Measurements from ENCODE around the gene ICAM3. TPM values are rescaled to one million over a fixed set of nuclear protein-coding genes. Genes with fewer than 3 reads are reported as not detected.

The ICAM3 gene
- total and polyA plus RNA-seq, 4 donors, result 8.1 to 56.1 (median 18.8) TPM

GRCh38 chr19:10365518-10365917 lies 26.1 kb upstream of the ICAM3 start:
- Histone ChIP-seq H3K9ac (ENCODE audit: insufficient read depth in 1 of 2, low read length in 2 of 2) (no peak overlapping the region), H3K36me3 (ENCODE audit: control insufficient read depth in 4 of 4, insufficient read depth in 4 of 4, low read length in 4 of 4) (peaks cover 2 to 72% (median 30%) of the 10 kb centered on the region in 4 donors), H3K9me3 (ENCODE audit: control insufficient read depth in 4 of 4, insufficient read depth in 3 of 4, low read length in 3 of 4) (peaks cover 0 to 3% (median 1%) of the 10 kb centered on the region in 4 donors), H3K27ac (ENCODE audit: low read depth in 1 of 2, low read length in 1 of 2) (no peak overlapping the region), H3K4me1 (ENCODE audit: control insufficient read depth in 5 of 5, insufficient read depth in 5 of 5, low read length in 5 of 5) (no peaks in the 10 kb centered on the region), H3K4me3 (no peak overlapping the region), H3K27me3 (ENCODE audit: control insufficient read depth in 3 of 3, insufficient read depth in 3 of 3, low read length in 2 of 3) (no peaks in the 10 kb centered on the region)
- TF ChIP-seq, protein P1, sequence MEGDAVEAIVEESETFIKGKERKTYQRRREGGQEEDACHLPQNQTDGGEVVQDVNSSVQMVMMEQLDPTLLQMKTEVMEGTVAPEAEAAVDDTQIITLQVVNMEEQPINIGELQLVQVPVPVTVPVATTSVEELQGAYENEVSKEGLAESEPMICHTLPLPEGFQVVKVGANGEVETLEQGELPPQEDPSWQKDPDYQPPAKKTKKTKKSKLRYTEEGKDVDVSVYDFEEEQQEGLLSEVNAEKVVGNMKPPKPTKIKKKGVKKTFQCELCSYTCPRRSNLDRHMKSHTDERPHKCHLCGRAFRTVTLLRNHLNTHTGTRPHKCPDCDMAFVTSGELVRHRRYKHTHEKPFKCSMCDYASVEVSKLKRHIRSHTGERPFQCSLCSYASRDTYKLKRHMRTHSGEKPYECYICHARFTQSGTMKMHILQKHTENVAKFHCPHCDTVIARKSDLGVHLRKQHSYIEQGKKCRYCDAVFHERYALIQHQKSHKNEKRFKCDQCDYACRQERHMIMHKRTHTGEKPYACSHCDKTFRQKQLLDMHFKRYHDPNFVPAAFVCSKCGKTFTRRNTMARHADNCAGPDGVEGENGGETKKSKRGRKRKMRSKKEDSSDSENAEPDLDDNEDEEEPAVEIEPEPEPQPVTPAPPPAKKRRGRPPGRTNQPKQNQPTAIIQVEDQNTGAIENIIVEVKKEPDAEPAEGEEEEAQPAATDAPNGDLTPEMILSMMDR (IDR thresholded peaks at IDR 0.05; ENCODE audit: control extremely low read depth, extremely low read depth), result no peak
- WGBS, 2 donors, result 98% methylated on average over 23 of the region's 23 CpGs
- no peak for ATAC-seq (ENCODE audit: insufficient read depth, low FRiP score)
- no peak for DNase-seq

GRCh38 chr19:10364644-10365043 lies 25.2 kb upstream of the ICAM3 start:
- Histone ChIP-seq H3K4me3 (no peak overlapping the region), H3K4me1 (ENCODE audit: control insufficient read depth in 5 of 5, insufficient read depth in 5 of 5, low read length in 5 of 5) (no peaks in the 10 kb centered on the region), H3K27me3 (ENCODE audit: control insufficient read depth in 3 of 3, insufficient read depth in 3 of 3, low read length in 2 of 3) (no peaks in the 10 kb centered on the region), H3K36me3 (ENCODE audit: control insufficient read depth in 4 of 4, insufficient read depth in 4 of 4, low read length in 4 of 4) (peaks cover 2 to 71% (median 30%) of the 10 kb centered on the region in 4 donors), H3K27ac (ENCODE audit: low read depth in 1 of 2, low read length in 1 of 2) (no peak overlapping the region), H3K9ac (ENCODE audit: insufficient read depth in 1 of 2, low read length in 2 of 2) (no peak overlapping the region), H3K9me3 (ENCODE audit: control insufficient read depth in 4 of 4, insufficient read depth in 3 of 4, low read length in 3 of 4) (peaks cover 0 to 3% (median 1%) of the 10 kb centered on the region in 4 donors)
- ATAC-seq (ENCODE audit: insufficient read depth, low FRiP score) (no peak), DNase-seq (no peak)
- TF ChIP-seq, protein P1 (IDR thresholded peaks at IDR 0.05; ENCODE audit: control extremely low read depth, extremely low read depth), result no peak
- 88 to 95% methylated on average over 19 of the region's 19 CpGs for WGBS, 2 donors

- no peaks in the 10 kb centered on the region for H3K4me1 ChIP-seq (ENCODE audit: control insufficient read depth in 5 of 5, insufficient read depth in 5 of 5, low read length in 5 of 5)
- TF ChIP-seq, protein P1 (IDR thresholded peaks at IDR 0.05; ENCODE audit: control extremely low read depth, extremely low read depth), result no peak
- peaks cover 2 to 70% (median 28%) of the 10 kb centered on the region in 4 donors for H3K36me3 ChIP-seq (ENCODE audit: control insufficient read depth in 4 of 4, insufficient read depth in 4 of 4, low read length in 4 of 4)
- peaks cover 0 to 3% (median 1%) of the 10 kb centered on the region in 4 donors for H3K9me3 ChIP-seq (ENCODE audit: control insufficient read depth in 4 of 4, insufficient read depth in 3 of 4, low read length in 3 of 4)
- H3K9ac ChIP-seq (ENCODE audit: insufficient read depth in 1 of 2, low read length in 2 of 2), result no peak overlapping the region
- no peak overlapping the region for H3K4me3 ChIP-seq
- 95 to 96% methylated on average over 12 of the region's 12 CpGs for WGBS, 2 donors
- H3K27ac ChIP-seq (ENCODE audit: low read depth in 1 of 2, low read length in 1 of 2), result no peak overlapping the region
- ATAC-seq (ENCODE audit: insufficient read depth, low FRiP score), result no peak
- no peaks in the 10 kb centered on the region for H3K27me3 ChIP-seq (ENCODE audit: control insufficient read depth in 3 of 3, insufficient read depth in 3 of 3, low read length in 2 of 3)
- no peak for DNase-seq
These were observed 24.4 kb upstream of the ICAM3 start for GRCh38 chr19:10363789-10364281.

DNA sequence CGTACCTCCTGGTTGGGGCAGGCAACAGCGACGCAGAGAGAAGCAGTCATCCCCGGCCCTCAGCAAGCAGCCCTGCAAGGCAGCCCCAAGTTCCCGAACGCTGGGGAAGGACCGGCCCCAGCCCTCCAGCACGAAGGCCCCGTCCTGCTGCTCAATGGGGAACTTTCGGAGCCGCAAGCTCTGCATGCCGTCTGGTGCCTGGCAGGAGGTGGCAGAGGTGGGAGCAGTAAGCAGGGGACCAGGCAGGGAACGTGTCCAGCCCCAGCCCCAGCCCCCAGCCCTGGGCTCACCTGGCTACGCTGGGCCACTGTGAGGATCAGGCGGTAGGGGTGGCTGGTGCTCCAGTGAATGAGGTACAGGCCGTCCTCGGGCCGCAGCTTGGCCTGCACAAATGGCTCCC lies 22.8 kb upstream of the ICAM3 start:
- Histone ChIP-seq H3K27me3 (ENCODE audit: control insufficient read depth in 3 of 3, insufficient read depth in 3 of 3, low read length in 2 of 3) (no peaks in the 10 kb centered on the region), H3K4me3 (no peak overlapping the region), H3K4me1 (ENCODE audit: control insufficient read depth in 5 of 5, insufficient read depth in 5 of 5, low read length in 5 of 5) (no peaks in the 10 kb centered on the region), H3K36me3 (ENCODE audit: control insufficient read depth in 4 of 4, insufficient read depth in 4 of 4, low read length in 4 of 4) (peaks cover 2 to 74% (median 22%) of the 10 kb centered on the region in 4 donors), H3K9me3 (ENCODE audit: control insufficient read depth in 4 of 4, insufficient read depth in 3 of 4, low read length in 3 of 4) (peaks cover 0 to 3% (median 0%) of the 10 kb centered on the region in 4 donors), H3K27ac (ENCODE audit: low read depth in 1 of 2, low read length in 1 of 2) (no peak overlapping the region), H3K9ac (ENCODE audit: insufficient read depth in 1 of 2, low read length in 2 of 2) (no peak overlapping the region)
- DNase-seq, result no peak
- 95 to 96% methylated on average over 17 to 18 of the region's 18 CpGs for WGBS, 2 donors
- TF ChIP-seq, protein P1 (IDR thresholded peaks at IDR 0.05; ENCODE audit: control extremely low read depth, extremely low read depth), result no peak
- ATAC-seq (ENCODE audit: insufficient read depth, low FRiP score), result no peak

Measured in lung (tissue), 12 donors.